Gastroesophageal sphincter (tissue), 4 donors: Measurements from ENCODE around the gene ANKRD36B. TPM values are rescaled to one million over a fixed set of nuclear protein-coding genes. Genes with fewer than 3 reads are reported as not detected.
"Not testable (repeated sequence)": the region's sequence is repeated elsewhere in the genome, so short reads cannot be mapped to it uniquely, and the experiment has no call there.

ENCODE experiments used
- ATAC-seq: fragments of 150-250 bp; one replicate; pipeline ENCODE4 v1.9.1; 2016; ENCODE audit warnings: mild to moderate bottlenecking, moderate library complexity
- H3K27ac ChIP-seq, 4 donors: fragments of 200-600 bp; sonication (generic) in 3 of 4; 1 replicate in 3 of 4; 2 replicates in 1 of 4; pipeline ENCODE4 v1.5.1; 2016 to 2019
- H3K27me3 ChIP-seq: fragments of 200-600 bp; sonication (generic); one replicate; pipeline ENCODE4 v1.5.1; 2019
- H3K36me3 ChIP-seq, 2 donors: fragments of 200-600 bp; sonication (generic); one replicate each; pipeline ENCODE4 v1.5.1; 2019; ENCODE audit warnings: control low read depth in 1 of 2
- H3K4me1 ChIP-seq, 3 donors: fragments of 200-600 bp; sonication (generic); 1 replicate in 2 of 3; 2 replicates in 1 of 3; pipeline ENCODE4 v1.5.1; 2016 to 2019; ENCODE audit warnings: control low read depth in 2 of 3
- H3K4me3 ChIP-seq, 2 donors: fragments of 200-600 bp; sonication (generic); one replicate each; pipeline ENCODE4 v1.5.1; 2019; ENCODE audit warnings: mild to moderate bottlenecking in 1 of 2, moderate library complexity in 1 of 2
- H3K9me3 ChIP-seq, 3 donors: fragments of 200-600 bp; sonication (generic); one replicate each; pipeline ENCODE4 v1.5.1; 2017 to 2019; ENCODE audit warnings: control low read depth in 2 of 3
- CTCF ChIP-seq, 4 experiments: fragments of 200-600 bp in 2 of 4; fragments of 450-650 bp in 2 of 4; sonication (generic) in 1 of 4; IDR thresholded peaks; one replicate each; pipeline ENCODE4 v1.5.1; 2017 to 2019; ENCODE audit warnings: antibody characterized with exemption in 4 of 4, mild to moderate bottlenecking in 2 of 4, moderate library complexity in 2 of 4
- EP300 ChIP-seq: sonication (generic); formaldehyde crosslinking; IDR thresholded peaks from one replicate; pipeline ENCODE4 v1.6.1; 2017; ENCODE audit warnings: antibody characterized with exemption, mild to moderate bottlenecking
- POLR2A ChIP-seq, 2 donors: fragments of 450-650 bp; IDR thresholded peaks; one replicate each; pipeline ENCODE4 v1.6.1; 2017; ENCODE audit warnings: antibody characterized with exemption in 2 of 2, mild to moderate bottlenecking in 2 of 2, moderate library complexity in 1 of 2
- POLR2AphosphoS5 ChIP-seq: sonication (generic); formaldehyde crosslinking; IDR thresholded peaks from one replicate; pipeline ENCODE4 v1.6.1; 2017; ENCODE audit warnings: antibody characterized with exemption
- WGBS, 2 donors: methylation state at CpG; one replicate each; pipeline ENCODE4 v1.1.5; 2018; ENCODE audit warnings: low coverage in 1 of 2; 5-methylcytosine and 5-hydroxymethylcytosine counted together
- total RNA-seq, 4 donors: library from RNA; depleted of rRNA; stranded (reverse); fragments of >200 nt; gene quantifications; one replicate each; pipeline ENCODE4 v1.1.0, GENCODE V29; 2016

Gene ANKRD36B
- total RNA-seq, 4 donors from 2014 or later, result 1.7 to 89.7 (median 18.5) TPM

- peaks cover 0 to 49% of the 10 kb centered on the region in 2 donors for H3K36me3 ChIP-seq
- H3K4me3 ChIP-seq, result no peak overlapping the region
- no peaks in the 10 kb centered on the region for H3K4me1 ChIP-seq
- 46 to 95% methylated on average over 2 of the region's 2 CpGs for WGBS, 2 donors
- H3K9me3 ChIP-seq, result no peaks in the 10 kb centered on the region
- TF ChIP-seq POLR2A (IDR thresholded peaks at IDR 0.05) (no peak), POLR2AphosphoS5 (no peak), EP300 (no peak), CTCF (IDR thresholded peaks at IDR 0.05) (no peak)
- no peak overlapping the region for H3K27ac ChIP-seq
- no peaks in the 10 kb centered on the region for H3K27me3 ChIP-seq
- ATAC-seq, result no peak
These were observed 43.0 kb downstream of the ANKRD36B start for GRCh38 chr2:97546711-97547110.

- H3K27ac ChIP-seq, H3K9me3 ChIP-seq, H3K27me3 ChIP-seq, H3K4me1 ChIP-seq, ATAC-seq, H3K4me3 ChIP-seq: not testable (repeated sequence)
- H3K36me3 ChIP-seq, result peaks cover 0 to 48% of the 10 kb centered on the region in 2 donors
These were observed 44.8 kb downstream of the ANKRD36B start for GRCh38 chr2:97544911-97545310.

- H3K36me3 ChIP-seq, ATAC-seq, H3K4me3 ChIP-seq, H3K9me3 ChIP-seq, H3K27me3 ChIP-seq, H3K4me1 ChIP-seq, H3K27ac ChIP-seq: not testable (repeated sequence)
- no CpG with 5 or more reads among the region's 2 CpGs for WGBS, 2 donors
These were observed 63.8 kb downstream of the ANKRD36B start for GRCh38 chr2:97525904-97526303.

- H3K4me1 ChIP-seq, H3K4me3 ChIP-seq, H3K36me3 ChIP-seq, H3K9me3 ChIP-seq, H3K27me3 ChIP-seq, H3K27ac ChIP-seq, ATAC-seq: not testable (repeated sequence)
- WGBS, 2 donors, result no CpG with 5 or more reads among the region's 1 CpG
These were observed 65.9 kb downstream of the ANKRD36B start for GRCh38 chr2:97523816-97524215.

GRCh38 chr2:97522916-97523555, 66.6 kb downstream of the ANKRD36B start:
- H3K36me3 ChIP-seq, ATAC-seq, H3K9me3 ChIP-seq, H3K4me3 ChIP-seq, H3K4me1 ChIP-seq, H3K27me3 ChIP-seq, H3K27ac ChIP-seq: not testable (repeated sequence)
- no CpG with 5 or more reads among the region's 2 CpGs for WGBS, 2 donors

- ATAC-seq, H3K9me3 ChIP-seq, H3K4me1 ChIP-seq, H3K4me3 ChIP-seq, H3K36me3 ChIP-seq, H3K27ac ChIP-seq, H3K27me3 ChIP-seq: not testable (repeated sequence)
- WGBS, 2 donors, result no CpG with 5 or more reads among the region's 4 CpGs
These were observed 94.0 kb downstream of the ANKRD36B start for GRCh38 chr2:97495651-97496050.

GRCh38 chr2:97490141-97490540, 99.5 kb downstream of the ANKRD36B start:
- not testable (repeated sequence) for H3K4me3 ChIP-seq, H3K4me1 ChIP-seq, H3K27me3 ChIP-seq, H3K27ac ChIP-seq, ATAC-seq, H3K36me3 ChIP-seq, H3K9me3 ChIP-seq
- 60% methylated on average over 1 of the region's 5 CpGs; no CpG with 5 or more reads in 1 of the 2 donors for WGBS, 2 donors

Other genes starting within 250 kb of the ANKRD36B start
- 100 to 1,000 TPM; 319 to 462 (median 396) TPM for gene COX5B, start 56.2 kb upstream of the ANKRD36B start, total RNA-seq
- gene ACTR1B, start 74.2 kb upstream of the ANKRD36B start, total RNA-seq, result 10 to 100 TPM; 62.3 to 95.6 (median 88.4) TPM
- gene C2orf92, start 79.8 kb upstream of the ANKRD36B start, total RNA-seq, result 1 to 10 TPM; 1.5 to 6.7 (median 2.5) TPM
- 1 to 10 TPM in 2 of 4 donors, under 1 TPM in 2; 0.46 to 2.2 (median 1.5) TPM for gene ZAP70, start 123.7 kb upstream of the ANKRD36B start, total RNA-seq